Astrocyte of the hippocampus (primary cell): Measurements from ENCODE around the gene FOXN1.
A peak's percentile ranks its signal among the peaks of the same experiment; 100 is the strongest.

Source experiments
- DNase-seq: peaks from one replicate; pipeline ENCODE4 v3.0.0; 2011; ENCODE audit warnings: low read depth, low spot score

Gene FOXN1

DNA sequence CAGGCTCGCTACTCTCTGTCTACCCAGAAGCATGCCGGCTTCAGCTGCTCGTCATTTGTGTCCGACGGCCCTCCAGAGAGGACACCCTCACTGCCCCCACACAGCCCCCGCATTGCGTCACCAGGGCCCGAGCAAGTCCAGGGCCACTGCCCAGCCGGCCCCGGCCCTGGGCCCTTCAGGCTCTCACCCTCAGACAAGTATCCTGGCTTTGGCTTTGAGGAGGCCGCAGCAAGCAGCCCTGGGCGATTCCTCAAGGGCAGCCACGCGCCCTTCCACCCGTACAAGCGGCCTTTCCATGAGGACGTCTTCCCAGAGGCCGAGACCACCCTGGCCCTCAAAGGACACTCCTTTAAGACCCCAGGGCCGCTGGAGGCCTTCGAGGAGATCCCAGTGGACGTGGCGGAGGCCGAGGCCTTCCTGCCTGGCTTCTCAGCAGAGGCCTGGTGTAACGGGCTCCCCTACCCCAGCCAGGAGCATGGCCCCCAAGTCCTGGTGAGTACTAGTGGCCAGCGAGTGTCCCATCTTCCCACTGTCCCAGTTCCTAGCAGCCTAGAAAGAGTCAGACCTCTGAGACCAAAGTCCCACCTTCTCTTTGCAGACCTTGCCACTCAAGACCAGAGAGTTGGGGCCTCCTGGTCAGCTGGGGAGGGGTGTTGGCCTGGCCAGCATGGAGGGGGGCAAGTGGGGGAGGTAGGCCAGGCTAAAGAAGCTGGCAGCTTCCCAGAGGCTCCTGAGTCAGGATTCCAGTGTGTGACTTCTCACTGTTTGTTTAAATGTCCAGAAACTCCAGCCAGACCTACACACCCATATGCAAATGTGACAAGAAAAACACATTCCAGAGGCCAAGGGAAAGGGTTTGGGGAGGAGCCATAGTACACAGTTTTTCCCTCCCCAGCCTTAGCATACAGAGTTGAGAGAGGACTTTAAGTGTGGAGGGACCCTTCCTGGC, 18.6 kb downstream of the FOXN1 start:
- peak; percentile 92 for DNase-seq

DNA sequence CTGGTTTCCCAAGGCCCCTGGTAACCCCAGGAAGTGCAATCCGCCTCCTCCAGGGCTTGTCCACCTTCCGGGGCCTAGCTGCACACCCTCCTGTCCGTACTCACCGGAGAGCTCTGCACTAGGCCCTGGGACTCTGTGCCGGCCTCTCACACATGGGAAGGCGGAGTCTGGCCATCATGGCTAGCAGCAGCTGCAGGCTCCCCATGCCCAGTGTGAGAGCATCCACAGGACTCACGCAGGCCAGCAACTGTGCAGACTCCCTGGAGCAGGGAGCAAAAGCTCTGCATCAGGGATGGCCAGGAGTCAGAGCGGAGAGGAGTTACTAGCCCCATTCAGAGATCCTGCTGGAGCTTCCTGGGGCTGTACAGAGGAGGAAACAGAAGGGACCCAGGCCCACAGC, 20.2 kb downstream of the FOXN1 start:
- no peak for DNase-seq

DNA sequence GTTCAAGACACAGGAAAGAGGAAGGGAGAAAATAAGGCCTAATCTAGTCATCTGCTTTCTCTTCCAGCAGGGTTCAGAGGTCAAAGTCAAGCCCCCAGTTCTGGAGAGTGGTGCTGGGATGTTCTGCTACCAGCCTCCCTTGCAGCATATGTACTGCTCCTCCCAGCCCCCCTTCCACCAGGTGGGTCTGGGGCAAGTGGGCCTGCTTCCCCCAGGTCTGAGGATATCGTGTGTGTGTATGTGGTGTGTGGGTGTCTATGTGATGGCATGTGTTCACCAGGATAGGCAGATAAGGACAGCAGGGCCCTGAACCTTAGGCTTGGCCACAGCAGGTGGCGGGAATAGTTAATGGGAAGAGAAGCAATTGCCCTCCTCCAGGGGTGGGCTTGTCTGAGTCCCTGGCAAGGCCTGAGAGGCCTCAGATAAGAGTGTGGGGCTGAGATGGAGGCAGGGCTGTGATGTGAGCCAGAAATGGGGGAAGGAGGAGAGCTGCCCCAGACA, 21.1 kb downstream of the FOXN1 start:
- no peak for DNase-seq

GRCh38 chr17:28527859-28528258, 21.7 kb downstream of the FOXN1 start:
- DNase-seq: no peak

GRCh38 chr17:28528327-28529012, 22.3 kb downstream of the FOXN1 start:
- DNase-seq: no peak

DNA sequence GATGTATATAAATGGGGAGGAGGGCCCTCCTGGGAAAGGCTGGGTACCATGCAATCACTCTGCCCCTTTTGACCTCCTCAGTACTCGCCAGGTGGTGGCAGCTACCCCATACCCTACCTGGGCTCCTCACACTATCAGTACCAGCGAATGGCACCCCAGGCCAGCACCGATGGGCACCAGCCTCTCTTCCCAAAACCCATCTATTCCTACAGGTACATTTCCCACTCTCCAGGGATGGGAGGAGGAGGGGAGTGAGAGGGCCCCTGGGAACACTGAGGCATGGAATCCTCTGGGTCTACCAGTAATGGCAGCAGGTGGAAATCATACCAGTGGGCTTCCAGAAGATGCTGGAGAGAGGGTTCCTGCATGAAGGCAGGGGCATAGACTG, 22.9 kb downstream of the FOXN1 start:
- DNase-seq: no peak

GRCh38 chr17:28530250-28530649, 24.1 kb downstream of the FOXN1 start:
- no peak for DNase-seq

- no peak for DNase-seq
These were observed 24.8 kb downstream of the FOXN1 start for GRCh38 chr17:28530926-28531325.

GRCh38 chr17:28532050-28532960, 26.2 kb downstream of the FOXN1 start:
- no peak for DNase-seq

DNA sequence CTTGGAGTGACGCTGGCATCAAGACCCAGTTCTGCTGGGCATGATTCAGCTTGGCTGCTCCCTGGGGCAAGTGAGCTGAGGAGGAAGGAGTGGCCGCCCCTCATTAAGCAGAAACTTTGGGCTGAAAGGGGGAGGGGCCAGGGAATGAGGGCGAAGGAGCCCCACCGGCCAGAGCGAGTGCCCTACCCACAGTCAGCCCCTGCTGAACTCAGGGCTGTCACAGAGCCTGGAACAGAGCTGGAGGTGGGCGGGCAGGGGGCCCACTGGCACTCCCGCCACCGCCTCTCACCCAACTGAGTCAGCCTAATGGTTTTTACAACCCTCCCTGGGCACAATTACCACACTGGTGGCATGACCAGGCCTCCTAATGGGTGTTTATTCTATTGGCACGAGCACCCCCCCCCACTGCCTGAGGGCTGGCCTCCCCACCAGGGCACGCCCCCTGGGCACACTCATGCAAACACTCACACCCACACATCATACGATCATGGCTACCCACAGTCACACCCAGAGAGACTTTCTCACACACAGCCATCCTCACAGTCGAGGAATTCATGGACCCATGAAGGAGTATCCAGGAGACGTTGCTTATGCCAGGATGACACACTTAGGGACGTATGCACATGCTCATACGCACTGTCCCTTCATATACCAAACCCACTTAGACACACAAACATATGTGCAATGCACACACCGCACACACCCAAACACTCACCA, 27.1 kb downstream of the FOXN1 start:
- no peak for DNase-seq

DNA sequence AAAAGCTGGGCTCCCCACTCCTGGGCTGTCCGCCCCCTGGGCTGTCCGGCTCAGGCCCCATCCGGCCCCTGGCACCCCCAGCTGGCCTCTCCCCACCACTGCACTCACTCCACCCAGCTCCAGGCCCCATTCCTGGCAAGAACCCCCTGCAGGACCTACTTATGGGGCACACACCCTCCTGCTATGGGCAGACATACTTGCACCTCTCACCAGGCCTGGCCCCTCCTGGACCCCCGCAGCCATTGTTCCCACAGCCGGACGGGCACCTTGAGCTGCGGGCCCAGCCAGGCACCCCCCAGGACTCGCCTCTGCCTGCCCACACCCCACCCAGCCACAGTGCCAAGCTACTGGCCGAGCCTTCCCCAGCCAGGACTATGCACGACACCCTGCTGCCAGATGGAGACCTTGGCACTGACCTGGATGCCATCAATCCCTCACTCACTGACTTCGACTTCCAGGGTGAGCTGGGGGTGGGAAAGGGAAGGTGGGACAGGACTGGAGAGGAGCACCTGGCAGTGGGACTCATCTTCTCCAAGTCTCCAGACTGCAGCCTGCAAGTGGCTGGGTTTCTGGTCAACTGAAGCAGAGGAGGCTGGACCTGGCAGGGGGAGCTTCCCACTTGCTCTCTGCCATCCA, 28.7 kb downstream of the FOXN1 start:
- no peak for DNase-seq

- no peak for DNase-seq
These were observed 30.5 kb downstream of the FOXN1 start for GRCh38 chr17:28536532-28537218.

GRCh38 chr17:28537219-28537610, 31.1 kb downstream of the FOXN1 start:
- DNase-seq: no peak

- no peak for DNase-seq
These were observed 32.2 kb downstream of the FOXN1 start for GRCh38 chr17:28538296-28538895.

GRCh38 chr17:28540231-28540630, 34.1 kb downstream of the FOXN1 start:
- DNase-seq: no peak

DNA sequence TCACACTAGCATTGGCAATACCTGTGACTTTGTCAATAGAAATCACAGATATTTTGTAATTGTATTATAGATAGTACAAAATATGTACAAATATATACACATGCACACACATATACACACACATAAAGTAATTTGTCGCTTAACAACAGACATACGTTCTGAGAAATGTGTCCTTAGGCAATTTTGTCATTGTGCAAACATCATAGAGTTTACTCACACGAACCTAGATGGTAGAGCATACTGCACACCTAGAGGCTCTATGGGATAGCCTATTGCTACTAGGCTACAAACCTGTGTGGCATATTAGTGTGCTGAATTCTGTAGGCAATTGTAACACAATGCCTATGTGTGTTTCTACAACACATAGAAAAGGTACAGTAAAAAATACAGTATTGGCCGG, 35.3 kb downstream of the FOXN1 start:
- DNase-seq: no peak

- no peak for DNase-seq
These were observed 38.4 kb downstream of the FOXN1 start for GRCh38 chr17:28544402-28545140.

DNA sequence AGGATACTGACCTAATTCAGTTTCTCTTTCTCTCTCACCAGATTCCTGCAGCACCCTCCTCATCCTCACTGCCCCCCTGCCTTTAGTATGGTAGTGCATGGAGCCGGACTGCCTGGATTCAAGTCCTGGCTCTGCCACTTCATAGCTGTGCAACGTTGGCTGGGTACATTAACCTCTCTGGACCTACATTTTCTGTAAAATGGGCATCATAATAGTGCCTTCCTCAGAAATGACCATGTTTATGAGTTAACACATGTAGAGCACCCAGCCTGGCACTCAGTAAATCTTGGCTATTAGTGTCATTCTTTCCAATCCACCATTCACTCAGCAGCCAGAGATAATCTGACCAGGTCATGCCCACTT, 39.0 kb downstream of the FOXN1 start:
- no peak for DNase-seq
